Fibroblast of upper back skin (primary cell): ENCODE data around the gene TMEM147.
"Not testable (repeated sequence)": the region's sequence is repeated elsewhere in the genome, so short reads cannot be mapped to it uniquely, and the experiment has no call there.

ENCODE experiments used
- DNase-seq: peaks from one replicate; pipeline ENCODE4 v3.0.0-alpha.2; 2013

The TMEM147 gene

DNA sequence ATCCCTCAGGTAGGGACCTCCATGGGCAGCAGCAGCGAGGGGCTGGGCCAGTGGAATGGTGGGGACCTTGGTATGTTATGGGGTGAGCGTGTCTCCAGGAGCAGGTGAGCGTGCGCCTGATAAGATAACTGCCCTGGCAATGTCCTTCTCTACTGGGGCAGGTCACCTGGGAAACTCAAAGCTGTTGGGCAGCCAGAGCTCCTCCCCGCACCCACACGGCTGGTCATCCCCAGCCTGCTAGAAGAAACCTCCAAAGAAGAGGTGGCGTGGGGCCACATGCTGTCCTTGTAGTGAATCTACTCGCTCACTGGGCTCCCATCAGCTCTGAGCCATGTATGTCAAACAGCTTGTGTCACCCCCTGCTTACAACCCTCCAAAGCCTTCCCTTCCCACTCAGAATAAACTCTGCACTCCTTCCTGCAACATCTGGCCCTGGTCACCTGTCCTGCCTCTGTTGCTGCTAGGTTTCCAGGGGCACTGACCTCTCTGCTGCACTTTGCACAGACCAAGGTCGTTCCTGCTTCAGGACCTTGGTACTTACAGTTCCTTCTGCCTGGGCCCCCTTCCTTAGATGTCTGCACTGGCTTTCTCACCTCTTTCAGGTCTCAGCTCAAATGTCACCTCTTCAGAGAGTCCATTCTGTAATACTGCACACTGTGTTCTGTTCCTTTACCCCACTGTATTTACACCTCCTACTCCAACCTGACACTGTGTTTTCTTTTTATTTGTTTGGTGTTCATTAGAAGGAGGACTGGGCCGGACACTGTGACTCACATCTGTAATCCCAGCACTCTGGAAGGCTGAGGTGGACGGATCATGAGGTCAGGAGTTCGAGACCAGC, 19.8 kb downstream of the TMEM147 start:
- no peak for DNase-seq

DNA sequence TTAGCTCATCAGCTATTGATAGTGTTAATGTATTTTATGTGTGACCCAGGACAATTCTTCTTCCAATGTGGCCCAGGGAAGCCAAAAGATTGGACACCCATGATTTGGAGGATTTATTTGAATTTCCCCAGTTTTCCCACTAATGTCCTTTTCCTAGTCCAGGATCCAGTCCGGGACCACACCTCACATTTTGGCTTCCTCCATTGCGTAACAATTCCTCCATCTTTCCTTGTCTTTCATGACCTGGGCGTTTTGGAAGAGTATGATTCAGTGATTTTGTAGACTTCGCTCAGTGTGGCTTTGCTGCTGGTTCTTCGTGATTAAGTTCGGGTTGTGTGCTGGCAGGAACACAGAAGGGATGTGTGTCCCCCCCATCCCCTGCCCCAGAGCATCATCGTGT, 21.3 kb downstream of the TMEM147 start:
- DNase-seq, result no peak

DNA sequence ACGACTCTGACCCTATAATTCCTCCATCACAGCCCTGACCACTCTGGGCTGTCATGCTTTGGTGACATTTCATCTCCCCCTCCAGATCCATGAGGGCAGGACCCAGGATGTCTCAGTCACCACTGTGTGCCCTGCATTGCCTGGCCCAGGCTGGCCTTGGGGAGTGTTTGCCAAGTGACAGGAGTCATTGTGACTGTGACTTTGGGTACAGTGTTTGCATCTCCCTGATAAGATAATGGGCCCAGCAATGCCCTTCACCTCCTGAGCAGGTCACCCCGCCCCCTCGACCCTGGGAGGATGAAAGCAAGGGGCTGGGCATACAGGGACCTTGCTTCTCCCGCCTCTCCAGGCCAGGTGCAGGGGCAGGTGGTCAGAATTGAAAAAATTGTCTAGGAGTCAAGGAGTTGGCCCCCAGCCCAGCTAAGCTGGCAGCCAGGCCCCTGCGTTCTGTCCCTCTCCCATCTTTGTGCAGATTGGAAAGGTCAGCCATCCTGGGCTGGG, 23.9 kb downstream of the TMEM147 start:
- DNase-seq, result no peak

DNA sequence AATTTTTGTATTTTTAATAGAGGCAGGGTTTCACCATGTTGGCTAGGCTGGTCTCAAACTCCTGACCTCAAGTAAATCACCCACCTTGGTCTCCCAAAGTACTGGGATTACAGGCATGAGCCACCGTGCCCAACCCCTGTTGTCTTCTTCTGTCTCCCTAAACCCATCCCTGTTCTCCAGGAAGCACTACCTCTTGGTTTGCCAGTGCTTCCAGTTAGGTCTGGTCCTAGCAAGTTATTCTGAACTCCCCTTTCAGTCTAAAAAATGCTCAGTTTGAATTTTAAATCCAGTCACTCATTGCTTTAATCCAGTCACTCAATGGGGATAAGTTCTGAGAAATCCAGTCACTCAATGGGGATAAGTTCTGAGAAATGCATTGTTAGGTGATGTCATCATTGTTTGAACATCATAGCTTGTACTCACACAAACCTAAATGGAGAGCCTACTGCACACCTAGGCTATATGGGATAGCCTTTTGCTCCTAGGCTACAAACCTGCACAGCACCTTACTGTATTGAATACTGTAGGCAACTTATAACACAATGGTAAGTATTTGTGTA, 26.1 kb downstream of the TMEM147 start:
- no peak for DNase-seq

DNA sequence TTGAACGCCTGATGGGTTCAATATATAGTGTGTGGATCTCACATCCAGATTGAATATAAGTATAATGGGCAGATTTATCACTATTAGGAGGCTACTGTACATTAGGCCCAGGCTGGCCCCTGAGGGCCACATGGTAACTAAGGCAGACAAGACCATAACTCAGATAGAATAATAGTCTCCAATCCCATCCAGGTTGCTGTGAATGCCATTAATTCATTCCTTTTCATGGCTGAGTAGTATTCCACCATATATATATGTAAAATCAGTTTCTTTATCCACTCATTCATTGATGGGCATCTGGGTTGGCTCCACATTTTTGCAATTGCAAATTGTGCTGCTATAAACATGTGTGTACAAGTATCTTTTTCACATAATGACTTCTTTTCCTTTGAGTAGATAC, 32.5 kb downstream of the TMEM147 start:
- no peak for DNase-seq

DNA sequence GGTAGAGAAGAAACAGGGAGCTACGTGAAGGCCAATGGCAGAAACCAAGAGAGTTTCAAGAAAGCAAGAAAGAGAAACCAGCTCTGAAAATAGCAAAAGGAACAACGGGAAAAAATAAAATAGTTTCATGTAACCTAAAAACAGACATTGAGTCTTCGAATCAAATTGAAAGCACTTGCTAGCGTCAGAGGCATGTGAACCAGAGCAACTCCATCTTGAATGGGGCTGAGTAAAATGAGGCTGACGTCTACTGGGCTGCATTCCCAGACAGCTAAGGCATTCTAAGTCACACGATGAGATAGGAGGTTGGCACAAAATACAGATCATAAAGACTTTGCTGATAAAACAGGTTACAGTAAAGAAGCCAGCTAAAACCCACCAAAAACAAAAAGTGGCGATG, 33.3 kb downstream of the TMEM147 start:
- no peak for DNase-seq

DNA sequence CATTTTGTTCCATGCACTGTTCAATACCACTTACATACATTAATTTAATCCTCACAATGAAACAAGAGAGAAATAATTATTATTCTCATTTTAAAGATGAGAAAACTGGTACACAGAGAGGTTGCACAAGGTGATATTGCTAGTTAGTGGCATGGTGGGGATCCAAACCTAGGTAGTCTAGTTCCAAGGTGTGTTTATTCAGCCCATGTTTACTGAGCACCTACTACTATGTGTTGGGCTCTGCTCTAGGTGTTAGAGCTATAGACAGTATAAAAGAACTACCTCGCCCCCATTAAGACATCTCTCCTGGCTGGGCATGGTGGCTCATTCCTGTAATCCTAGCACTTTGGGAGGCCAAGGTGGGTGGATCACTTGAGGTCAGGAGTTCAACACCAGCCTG, 37.3 kb downstream of the TMEM147 start:
- no peak for DNase-seq

DNA sequence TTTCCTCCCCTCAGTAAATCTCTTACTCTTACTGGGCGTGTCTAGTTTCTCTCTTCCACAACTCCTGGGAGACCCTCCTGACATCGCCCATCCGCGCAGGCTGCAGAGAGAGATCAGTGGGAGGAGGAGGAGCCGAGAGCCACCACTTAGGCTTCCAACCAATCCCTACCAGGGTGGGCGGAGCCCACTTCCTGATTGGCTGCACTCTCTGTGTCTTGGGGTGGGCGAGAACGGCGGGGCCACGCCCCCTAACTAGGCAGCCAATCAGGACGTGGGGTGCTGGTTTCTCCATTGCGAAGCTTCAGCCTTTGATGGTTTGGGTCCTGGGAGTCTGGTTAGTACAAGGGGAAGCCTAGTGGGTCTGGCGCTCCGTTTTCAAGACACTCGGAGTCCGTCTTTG, 40.4 kb downstream of the TMEM147 start, which contains the start of gene PMIS2:
Gene PMIS2 (plus strand): TSS at position 326 of the 400 bp plus-strand sequence. CDS start 87 bp downstream, outside the sequence.
- DNase-seq, result no peak

DNA sequence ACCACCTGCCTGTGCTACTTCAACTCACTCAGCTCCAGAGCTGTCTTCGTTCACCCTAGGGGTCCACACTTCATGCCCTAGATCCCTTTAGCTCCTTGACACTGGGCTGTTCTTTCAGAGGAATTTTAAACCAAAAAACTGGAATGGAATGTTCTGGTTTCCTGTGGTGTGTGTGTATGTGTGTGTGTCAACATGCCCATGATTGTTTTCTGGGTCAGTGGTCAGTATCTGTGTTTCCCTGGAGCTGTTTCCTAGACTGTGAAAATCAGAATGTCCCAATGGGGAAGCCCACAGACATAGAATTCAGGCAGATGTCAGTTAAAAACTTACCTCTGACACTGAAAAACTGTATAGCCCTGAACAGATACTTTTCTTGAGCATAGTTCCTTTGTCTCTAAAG, 41.9 kb downstream of the TMEM147 start:
- DNase-seq, result no peak

DNA sequence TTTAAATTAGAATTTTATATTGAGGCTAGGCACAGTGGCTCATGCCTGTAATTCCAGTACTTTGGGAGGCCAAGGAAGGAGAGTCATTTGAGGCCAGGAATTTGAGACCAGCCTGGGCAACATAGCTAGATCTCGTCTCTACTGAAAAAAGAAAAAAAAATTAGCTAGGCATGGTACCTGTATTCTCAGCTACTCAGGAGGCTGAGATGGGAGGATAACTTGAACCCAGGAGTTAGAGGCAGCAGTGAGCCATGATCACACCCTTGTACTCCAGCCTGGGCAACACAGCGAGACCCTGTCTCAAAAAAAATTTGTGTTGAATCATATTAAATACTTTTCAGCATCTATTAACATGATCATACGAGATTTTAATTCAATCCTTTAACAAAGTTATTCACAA, 45.4 kb downstream of the TMEM147 start:
- DNase-seq, result no peak

DNA sequence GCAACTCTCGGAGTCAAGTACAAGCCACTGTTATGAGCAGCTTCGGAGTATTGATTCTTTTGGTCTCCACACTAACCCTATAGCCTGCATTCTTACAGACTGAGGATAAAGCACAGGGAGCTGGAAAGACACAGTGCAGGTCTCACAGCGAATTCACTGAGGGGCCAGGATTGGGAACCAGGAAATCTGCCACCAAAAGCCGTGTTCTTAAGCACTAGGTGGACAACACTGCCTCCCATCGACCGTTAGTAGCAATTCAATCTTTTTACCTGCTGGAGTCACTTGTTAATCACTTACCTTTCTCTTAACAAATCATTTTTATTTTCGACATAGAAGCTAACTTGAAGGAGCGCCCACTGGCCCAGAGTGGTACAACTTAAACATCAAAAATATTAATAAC, 46.8 kb downstream of the TMEM147 start:
- DNase-seq, result peak; percentile 11

DNA sequence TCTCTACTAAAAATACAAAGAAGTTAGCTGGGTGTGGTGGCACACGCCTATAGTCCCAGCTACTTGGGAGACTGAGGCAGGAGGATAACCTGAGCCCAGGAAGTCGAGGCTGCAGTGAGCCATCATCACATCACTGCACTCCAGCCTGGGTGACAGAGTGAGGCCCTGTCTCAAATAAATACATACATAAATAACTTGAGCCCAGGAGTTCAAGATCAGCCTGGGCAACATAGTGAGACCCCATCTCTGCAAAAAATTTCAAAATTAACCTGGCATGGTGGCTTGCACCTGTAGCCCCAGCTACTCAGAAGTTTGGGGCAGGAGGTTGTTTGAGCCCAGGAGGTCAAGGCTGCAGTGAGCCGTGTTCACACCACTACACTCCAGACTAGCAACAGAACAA, 49.6 kb downstream of the TMEM147 start:
- DNase-seq, result not testable (repeated sequence)

DNA sequence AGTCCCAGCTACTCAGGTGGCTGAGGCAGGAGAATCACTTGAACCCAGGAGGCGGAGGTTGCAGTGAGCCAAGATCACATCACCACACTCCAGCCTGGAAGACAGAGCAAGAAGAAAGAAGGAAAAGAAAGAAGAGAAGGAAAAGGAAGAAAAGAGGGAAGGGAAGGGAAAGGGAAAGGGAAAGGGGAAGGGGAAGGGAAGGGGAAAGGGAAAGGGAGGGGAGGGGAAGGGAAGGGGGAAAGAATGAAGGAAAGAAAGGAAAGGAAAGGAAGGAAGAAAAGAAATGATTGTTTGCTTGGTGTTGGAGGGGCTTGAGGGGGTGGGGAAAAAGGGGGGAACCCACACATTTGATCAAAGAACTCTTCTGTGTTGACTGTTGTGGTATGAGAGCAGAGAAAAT, 50.5 kb downstream of the TMEM147 start:
- no peak for DNase-seq

DNA sequence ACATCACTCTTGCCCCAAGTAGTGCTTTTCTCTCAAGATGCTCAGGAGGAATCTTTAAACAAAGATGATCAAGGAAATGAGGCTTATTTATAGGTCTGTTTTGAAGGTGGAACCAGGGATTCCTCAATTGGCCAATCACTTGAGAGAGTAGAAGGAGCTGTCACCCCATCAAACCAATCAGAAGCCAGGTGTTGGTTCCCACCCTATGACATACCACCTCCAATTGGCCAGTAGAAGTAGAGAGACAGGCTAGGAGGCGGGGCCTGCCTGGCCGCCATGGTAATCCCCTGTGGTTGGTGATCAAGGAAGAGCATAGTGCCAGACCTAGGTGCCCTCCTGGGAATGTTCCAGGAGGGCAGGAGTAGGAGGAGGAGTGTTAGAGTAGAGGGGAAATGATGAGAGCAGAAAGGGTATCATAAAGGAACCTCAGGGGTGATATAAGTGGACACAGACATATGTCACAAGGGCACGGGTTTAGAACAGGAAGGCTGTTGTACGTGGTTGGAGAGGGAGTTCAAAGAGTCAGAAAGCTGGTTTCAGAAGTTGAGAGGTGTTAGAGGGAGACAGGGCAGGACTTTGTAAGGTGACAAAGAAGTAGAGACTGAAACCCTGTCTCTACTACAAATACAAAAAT, 51.1 kb downstream of the TMEM147 start:
- DNase-seq, result no peak
